PC-9 (cell line): Measurements from ENCODE around the gene ZNF605. TPM values are rescaled to one million over a fixed set of nuclear protein-coding genes. Genes with fewer than 3 reads are reported as not detected.
"Not testable (repeated sequence)": the region's sequence is repeated elsewhere in the genome, so short reads cannot be mapped to it uniquely, and the experiment has no call there.

Experiments
- BruUV-seq: library from RNA; stranded (reverse); fragments of 400-500 nt; replicated peaks from 2 replicates; lab custom pipeline; 2021; lab: Mats Ljungman, UMichigan
- CTCF ChIA-PET: fragments of 300-600 bp; sonication (Branson Sonifier 250); formaldehyde crosslinking; loops from one replicate; lab custom pipeline; 2022; ENCODE audit warnings: antibody characterized with exemption; lab: Charles Lee
- POLR2A ChIA-PET: fragments of 300-600 bp; sonication (Branson Sonifier 250); formaldehyde crosslinking; loops from one replicate; lab custom pipeline; 2022; ENCODE audit warnings: antibody characterized with exemption; ENCODE audit not compliant: unreplicated experiment; lab: Charles Lee
- DNase-seq, 2 experiments: peaks; one replicate each; pipeline versions ENCODE4 v3.0.0 to v3.0.0-alpha.2; 2015 to 2022; ENCODE audit warnings: mixed read lengths in 1 of 2
- H2AFZ ChIP-seq: fragments of 200-600 bp; sonication (generic); 2 replicates; pipeline ENCODE4 v1.8.1; 2017; ENCODE audit warnings: antibody characterized with exemption
- H3F3A ChIP-seq: fragments of 200-600 bp; sonication (generic); 2 replicates; pipeline ENCODE4 v1.8.1; 2017; ENCODE audit warnings: antibody characterized with exemption, mild to moderate bottlenecking, low read depth; ENCODE audit not compliant: insufficient read depth
- H3K27ac ChIP-seq: fragments of 200-600 bp; sonication (generic); 2 replicates; pipeline ENCODE4 v1.6.1; 2016; ENCODE audit warnings: mixed run types
- H3K27me3 ChIP-seq: fragments of 200-600 bp; sonication (generic); 2 replicates; pipeline ENCODE4 v1.6.1; 2016; ENCODE audit warnings: low read depth, mixed run types; ENCODE audit not compliant: insufficient read depth
- H3K36me3 ChIP-seq: fragments of 200-600 bp; sonication (generic); 2 replicates; pipeline ENCODE4 v1.6.1; 2016; ENCODE audit warnings: low read depth, mixed run types
- H3K4me1 ChIP-seq: fragments of 200-600 bp; sonication (generic); replicated peaks from 2 replicates; pipeline ENCODE4 v1.6.1; 2016; ENCODE audit warnings: mixed run types; ENCODE audit not compliant: insufficient read depth
- H3K4me2 ChIP-seq: fragments of 200-600 bp; sonication (generic); 2 replicates; pipeline ENCODE4 v1.6.1; 2017; ENCODE audit warnings: mixed run types
- H3K4me3 ChIP-seq: fragments of 200-600 bp; sonication (generic); 2 replicates; pipeline ENCODE4 v1.6.1; 2016; ENCODE audit warnings: mixed run types
- H3K79me2 ChIP-seq: fragments of 200-600 bp; sonication (generic); 2 replicates; pipeline ENCODE4 v1.6.1; 2017; ENCODE audit warnings: low read depth, mixed run types
- H3K9me2 ChIP-seq: fragments of 200-600 bp; sonication (generic); 2 replicates; pipeline ENCODE4 v1.8.1; 2017; ENCODE audit warnings: mild to moderate bottlenecking; ENCODE audit not compliant: insufficient read depth
- H3K9me3 ChIP-seq: fragments of 200-600 bp; sonication (generic); 2 replicates; pipeline ENCODE4 v1.8.1; 2016; ENCODE audit warnings: low read depth; ENCODE audit not compliant: insufficient read depth
- H4K20me1 ChIP-seq: fragments of 200-600 bp; sonication (generic); 2 replicates; pipeline ENCODE4 v1.8.1; 2017; ENCODE audit not compliant: insufficient read depth
- CTCF ChIP-seq: fragments of 200-600 bp; sonication (generic); conservative IDR thresholded peaks from 2 replicates; pipeline ENCODE4 v1.6.1; 2017; ENCODE audit warnings: mixed run types, antibody characterized with exemption, mild to moderate bottlenecking, moderate library complexity
- EZH2 ChIP-seq: fragments of 200-600 bp; sonication (generic); IDR thresholded peaks from 2 replicates; pipeline ENCODE4 v1.8.0; 2017; ENCODE audit warnings: antibody characterized with exemption, low read depth
- intact Hi-C: fragments of 100-400 bp; cut with micrococcal nuclease; formaldehyde crosslinking; loops from one replicate; pipeline ENCODE4 v1.10.0; 2022; ENCODE audit not compliant: unreplicated experiment
- total RNA-seq: library from RNA; stranded (reverse); gene quantifications from 2 replicates; pipeline ENCODE4 v1.2.3, GENCODE V29; 2021

ZNF605 gene
- total RNA-seq, 1 experiment from 2014 or later: 13.5 TPM

GRCh38 chr12:132937476-132937875, 18.6 kb downstream of the ZNF605 start:
- no peak for DNase-seq
- intact Hi-C loops: no loop called here
- H3K9me3 ChIP-seq: peaks cover 23% of the 10 kb centered on the region; the same call in 1 of the 2 replicates
- ChIA-PET POLR2A (no interaction called here), CTCF (no interaction called here)
- H4K20me1 ChIP-seq: no peaks in the 10 kb centered on the region
- no peaks in the 10 kb centered on the region for H3K9me2 ChIP-seq
- no peak overlapping the region for H3K4me3 ChIP-seq
- no peak for TF ChIP-seq EZH2
- no peak for TF ChIP-seq CTCF
- H3K4me2 ChIP-seq: no peak overlapping the region
- H3F3A ChIP-seq: no peaks in the 10 kb centered on the region
- peaks cover 9% of the 10 kb centered on the region; the same call in 1 of the 2 replicates for H3K36me3 ChIP-seq
- no peak overlapping the region for H3K27ac ChIP-seq
- H3K4me1 ChIP-seq: no peaks in the 10 kb centered on the region
- no peaks in the 10 kb centered on the region for H3K27me3 ChIP-seq
- no peak overlapping the region for H2AFZ ChIP-seq
- H3K79me2 ChIP-seq: no peaks in the 10 kb centered on the region
- BruUV-seq: no TSS peak

DNA sequence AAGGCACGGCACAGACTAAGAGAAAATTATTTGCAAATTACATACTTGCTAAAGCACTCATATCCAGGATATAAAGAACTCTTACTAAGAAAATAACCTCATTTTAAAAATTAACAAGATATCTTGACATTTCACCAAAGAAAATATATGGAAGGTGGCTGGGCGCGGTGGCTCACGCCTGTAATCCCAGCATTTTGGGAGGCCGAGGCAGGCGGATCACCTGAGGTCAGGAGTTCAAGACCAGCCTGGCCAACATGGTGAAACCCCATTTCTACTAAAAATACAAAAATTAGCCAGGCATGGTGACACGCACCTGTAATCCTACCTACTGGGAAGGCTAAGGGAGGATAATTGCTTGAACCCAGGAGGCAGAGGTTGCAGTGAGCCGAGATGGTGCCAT, 19.2 kb downstream of the ZNF605 start:
- DNase-seq: not testable (repeated sequence)

DNA sequence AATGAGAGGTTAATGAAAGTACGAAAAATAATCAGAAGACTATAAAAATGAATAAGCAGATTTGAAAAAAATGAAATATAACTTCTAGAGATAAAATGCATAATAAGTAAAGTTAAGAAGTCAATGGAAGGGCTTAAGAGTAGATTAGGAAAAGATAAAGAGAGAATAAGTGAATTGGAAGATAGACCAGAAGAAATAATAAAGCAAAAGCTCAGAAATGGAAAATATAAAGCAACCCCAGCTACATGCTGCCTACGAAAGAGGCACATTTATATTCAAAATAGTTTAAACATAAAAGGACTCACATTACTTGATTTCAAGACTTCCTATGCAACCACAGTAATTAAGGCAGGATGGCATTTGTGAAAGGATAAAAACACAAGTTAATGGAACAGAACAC, 19.9 kb downstream of the ZNF605 start:
- Histone ChIP-seq H3K4me3 (no peak overlapping the region), H3K9me3 (peaks cover 25% of the 10 kb centered on the region), H3K4me2 (no peak overlapping the region), H3K27ac (no peak overlapping the region), H3K4me1 (no peaks in the 10 kb centered on the region), H3K9me2 (no peaks in the 10 kb centered on the region), H4K20me1 (no peaks in the 10 kb centered on the region), H3F3A (no peaks in the 10 kb centered on the region), H3K79me2 (no peaks in the 10 kb centered on the region), H3K27me3 (no peaks in the 10 kb centered on the region), H3K36me3 (peaks cover 6% of the 10 kb centered on the region), H2AFZ (no peak overlapping the region)
- no peak for DNase-seq
- TF ChIP-seq CTCF (no peak), EZH2 (no peak)
- ChIA-PET POLR2A (no interaction called here), CTCF (no interaction called here)
- BruUV-seq: no TSS peak
- intact Hi-C loops: no loop called here

More for the DNA sequence above, 19.2 kb downstream of the ZNF605 start:
- H3K36me3 ChIP-seq, H3K4me3 ChIP-seq, H4K20me1 ChIP-seq, H3K4me1 ChIP-seq, H3K4me2 ChIP-seq, H3K79me2 ChIP-seq, H3K27me3 ChIP-seq, H3K9me2 ChIP-seq, H3K27ac ChIP-seq, H2AFZ ChIP-seq, CTCF ChIA-PET, H3F3A ChIP-seq, BruUV-seq, POLR2A ChIA-PET, intact Hi-C loops: not testable (repeated sequence)
- H3K9me3 ChIP-seq: peaks cover 21% of the 10 kb centered on the region; the same call in 1 of the 2 replicates

DNA sequence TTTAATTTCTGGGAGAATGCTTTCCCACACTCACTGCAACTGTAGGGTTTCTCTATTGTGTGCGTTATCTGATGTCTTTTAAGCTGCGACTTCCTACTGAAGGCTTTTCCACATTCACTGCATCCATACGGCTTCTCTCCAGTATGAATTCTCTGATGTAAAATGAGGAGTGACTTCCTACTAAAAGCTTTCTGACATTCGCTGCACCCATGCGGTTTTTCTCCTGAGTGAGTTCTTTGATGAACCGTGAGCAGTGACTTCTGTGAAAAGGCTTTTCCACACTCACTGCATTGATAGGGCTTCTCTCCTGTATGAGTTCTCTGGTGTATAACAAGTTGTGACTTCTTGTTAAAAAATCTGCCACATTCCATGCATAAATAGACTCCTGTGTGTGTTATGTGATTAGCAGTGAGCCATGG, 29.7 kb downstream of the ZNF605 start:
- no peak for DNase-seq
- BruUV-seq: no TSS peak
- no peak overlapping the region for H3K27ac ChIP-seq

More for the DNA sequence above, 29.7 kb downstream of the ZNF605 start:
- Histone ChIP-seq H3K4me3 (no peak overlapping the region), H3K36me3 (peaks cover 11% of the 10 kb centered on the region), H3K9me3 (peaks cover 92% of the 10 kb centered on the region), H4K20me1 (no peaks in the 10 kb centered on the region), H3K9me2 (no peaks in the 10 kb centered on the region), H3K79me2 (no peaks in the 10 kb centered on the region), H3K4me1 (no peaks in the 10 kb centered on the region), H3K4me2 (no peak overlapping the region), H3K27me3 (no peaks in the 10 kb centered on the region), H3F3A (peaks cover 19% of the 10 kb centered on the region), H2AFZ (no peak overlapping the region)
- ChIA-PET POLR2A (no interaction called here), CTCF (no interaction called here)
- TF ChIP-seq EZH2 (no peak), CTCF (no peak)
- intact Hi-C loops: no loop called here
